ENCODE measurements around the gene UCK2. TPM values are rescaled to one million over a fixed set of nuclear protein-coding genes. Genes with fewer than 3 reads are reported as not detected.

The UCK2 gene
- total RNA-seq, 1 experiment from 2014 or later: 77.9 TPM

GRCh38 chr1:165928075-165928731 lies 100.8 kb downstream of the UCK2 start:
- no peaks in the 10 kb centered on the region for H3K36me3 Mint-ChIP-seq (ENCODE audit: insufficient read depth in 1 of 3, low read depth in 3 of 3)
- Histone ChIP-seq H3K18ac (ENCODE audit: insufficient read length, low read depth, low read length) (no peak overlapping the region), H3K27me3 (ENCODE audit: insufficient read depth, low read length) (no peaks in the 10 kb centered on the region), H3K79me2 (ENCODE audit: insufficient read depth, low read length) (no peaks in the 10 kb centered on the region), H4K8ac (replicated peaks; ENCODE audit: insufficient read length, low read depth, low read length) (no peak overlapping the region), H2BK20ac (ENCODE audit: low read depth, low read length, poor library complexity, severe bottlenecking) (no peak overlapping the region), H3K27ac (ENCODE audit: insufficient read length, low read depth, low read length) (no peak overlapping the region), H2AK5ac (ENCODE audit: insufficient read length, low read length) (no peak overlapping the region), H2AFZ (ENCODE audit: low read length) (no peak overlapping the region), H3K79me1 (ENCODE audit: insufficient read depth, low read depth, low read length, poor library complexity, severe bottlenecking) (no peaks in the 10 kb centered on the region), H3K23me2 (ENCODE audit: insufficient read length, low read depth, low read length, poor library complexity, severe bottlenecking) (no peaks in the 10 kb centered on the region), H3K56ac (ENCODE audit: insufficient read length, low read depth, low read length) (no peak overlapping the region), H4K20me1 (ENCODE audit: control insufficient read depth, insufficient read depth, insufficient read length) (no peaks in the 10 kb centered on the region), H2BK120ac (ENCODE audit: low read depth, low read length, poor library complexity, severe bottlenecking) (no peak overlapping the region), H3K9ac (ENCODE audit: extremely low read depth, insufficient read length, low read length) (no peak overlapping the region), H2BK5ac (ENCODE audit: insufficient read length, low read length) (no peak overlapping the region), H3K23ac (ENCODE audit: insufficient read length, low read depth, low read length) (no peak overlapping the region), H4K5ac (ENCODE audit: insufficient read length, low read depth, low read length) (no peak overlapping the region), H2BK12ac (ENCODE audit: insufficient read length, low read depth, low read length) (no peak overlapping the region), H3K4me1 (ENCODE audit: insufficient read depth, low read length) (no peaks in the 10 kb centered on the region), H3T11ph (ENCODE audit: low read length) (no peak overlapping the region), H2BK15ac (ENCODE audit: low read depth, low read length) (no peak overlapping the region), H3K14ac (ENCODE audit: insufficient read depth, low read length) (no peak overlapping the region), H3K4me2 (ENCODE audit: insufficient read depth, insufficient read length, low read length) (no peak overlapping the region), H3K4ac (ENCODE audit: low read depth, low read length) (no peak overlapping the region), H4K91ac (ENCODE audit: insufficient read length, low read depth, low read length) (no peak overlapping the region), H3K9me3 (ENCODE audit: control insufficient read depth, low read depth, low read length) (no peaks in the 10 kb centered on the region)
- H3K27ac Mint-ChIP-seq: no peak overlapping the region
- peaks cover 2% of the 10 kb centered on the region; the same call in 1 of the 2 replicates for H3K27me3 Mint-ChIP-seq (ENCODE audit: low read depth)
- H3K4me1 Mint-ChIP-seq: peaks cover 3 to 5% of the 10 kb centered on the region in 2 experiments
- TF ChIP-seq, protein P1, sequence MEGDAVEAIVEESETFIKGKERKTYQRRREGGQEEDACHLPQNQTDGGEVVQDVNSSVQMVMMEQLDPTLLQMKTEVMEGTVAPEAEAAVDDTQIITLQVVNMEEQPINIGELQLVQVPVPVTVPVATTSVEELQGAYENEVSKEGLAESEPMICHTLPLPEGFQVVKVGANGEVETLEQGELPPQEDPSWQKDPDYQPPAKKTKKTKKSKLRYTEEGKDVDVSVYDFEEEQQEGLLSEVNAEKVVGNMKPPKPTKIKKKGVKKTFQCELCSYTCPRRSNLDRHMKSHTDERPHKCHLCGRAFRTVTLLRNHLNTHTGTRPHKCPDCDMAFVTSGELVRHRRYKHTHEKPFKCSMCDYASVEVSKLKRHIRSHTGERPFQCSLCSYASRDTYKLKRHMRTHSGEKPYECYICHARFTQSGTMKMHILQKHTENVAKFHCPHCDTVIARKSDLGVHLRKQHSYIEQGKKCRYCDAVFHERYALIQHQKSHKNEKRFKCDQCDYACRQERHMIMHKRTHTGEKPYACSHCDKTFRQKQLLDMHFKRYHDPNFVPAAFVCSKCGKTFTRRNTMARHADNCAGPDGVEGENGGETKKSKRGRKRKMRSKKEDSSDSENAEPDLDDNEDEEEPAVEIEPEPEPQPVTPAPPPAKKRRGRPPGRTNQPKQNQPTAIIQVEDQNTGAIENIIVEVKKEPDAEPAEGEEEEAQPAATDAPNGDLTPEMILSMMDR (conservative IDR thresholded peaks at IDR 0.05): peak; percentile 73
- H3K4me3 Mint-ChIP-seq: no peak overlapping the region
- no CpG with 5 or more reads among the region's 10 CpGs for WGBS (ENCODE audit: extremely low coverage, insufficient read length, low lambda C conversion rate)
- peak; percentile 31 for DNase-seq
- H3K9me3 Mint-ChIP-seq: no peaks in the 10 kb centered on the region
